Amniotic epithelial cell (primary cell): Measurements from ENCODE around the gene RIN3.

Source experiments
- DNase-seq: peaks from one replicate; pipeline ENCODE4 v3.0.0-alpha.2; 2010; ENCODE audit warnings: low read depth

The RIN3 gene

GRCh38 chr14:92556863-92557543 is 43.4 kb downstream of the RIN3 start:
- no peak for DNase-seq

GRCh38 chr14:92557544-92557912 is 43.9 kb downstream of the RIN3 start:
- no peak for DNase-seq

DNA sequence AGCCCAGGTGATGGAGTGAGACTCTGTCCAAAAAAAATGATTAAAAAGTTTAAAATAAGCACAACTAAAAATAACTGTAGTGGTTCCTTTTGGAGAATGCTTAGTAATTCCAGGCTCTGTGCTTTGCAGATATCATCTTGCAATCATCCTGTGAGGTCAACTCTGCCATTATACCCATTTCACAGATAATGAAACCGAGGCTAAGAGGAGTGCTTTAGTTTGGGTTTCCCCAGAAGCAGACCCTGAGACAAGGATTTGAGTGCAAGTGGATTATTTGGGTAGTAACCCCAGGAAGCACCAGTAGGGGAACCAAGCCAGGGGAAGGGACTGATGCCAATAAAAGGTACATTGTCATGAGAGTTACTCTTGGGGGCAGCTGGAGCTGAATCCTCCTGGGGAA is 44.7 kb downstream of the RIN3 start:
- DNase-seq: no peak

DNA sequence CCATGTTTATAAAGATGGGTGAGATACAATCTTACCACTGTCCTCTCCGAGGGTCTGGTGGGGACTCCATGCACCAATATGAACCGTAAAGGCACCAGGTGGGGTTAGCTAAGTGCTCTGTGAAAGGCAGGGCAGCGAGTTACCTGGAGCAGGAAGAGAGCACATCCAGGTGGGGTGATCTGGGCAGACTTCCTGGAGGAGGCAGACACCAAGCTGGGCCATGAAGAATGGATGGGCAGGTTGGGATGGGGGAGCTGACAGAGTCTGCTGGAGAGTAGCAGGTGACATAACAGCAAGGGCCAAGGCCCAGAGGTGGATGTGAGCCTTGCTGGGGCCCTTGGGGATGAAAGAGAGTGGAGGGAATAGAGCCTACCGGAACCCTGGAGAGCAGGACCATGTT is 45.9 kb downstream of the RIN3 start:
- DNase-seq: no peak

GRCh38 chr14:92560106-92560865 is 46.7 kb downstream of the RIN3 start:
- no peak for DNase-seq

GRCh38 chr14:92561906-92562479 is 48.4 kb downstream of the RIN3 start:
- DNase-seq: no peak

GRCh38 chr14:92563359-92563758 is 49.8 kb downstream of the RIN3 start:
- DNase-seq: no peak

GRCh38 chr14:92563765-92564285 is 50.2 kb downstream of the RIN3 start:
- no peak for DNase-seq

GRCh38 chr14:92564344-92565039 is 50.9 kb downstream of the RIN3 start:
- DNase-seq: no peak

- no peak for DNase-seq
Measured at GRCh38 chr14:92565040-92565717, 51.6 kb downstream of the RIN3 start.

- no peak for DNase-seq
Measured at GRCh38 chr14:92565718-92566115, 52.1 kb downstream of the RIN3 start.

DNA sequence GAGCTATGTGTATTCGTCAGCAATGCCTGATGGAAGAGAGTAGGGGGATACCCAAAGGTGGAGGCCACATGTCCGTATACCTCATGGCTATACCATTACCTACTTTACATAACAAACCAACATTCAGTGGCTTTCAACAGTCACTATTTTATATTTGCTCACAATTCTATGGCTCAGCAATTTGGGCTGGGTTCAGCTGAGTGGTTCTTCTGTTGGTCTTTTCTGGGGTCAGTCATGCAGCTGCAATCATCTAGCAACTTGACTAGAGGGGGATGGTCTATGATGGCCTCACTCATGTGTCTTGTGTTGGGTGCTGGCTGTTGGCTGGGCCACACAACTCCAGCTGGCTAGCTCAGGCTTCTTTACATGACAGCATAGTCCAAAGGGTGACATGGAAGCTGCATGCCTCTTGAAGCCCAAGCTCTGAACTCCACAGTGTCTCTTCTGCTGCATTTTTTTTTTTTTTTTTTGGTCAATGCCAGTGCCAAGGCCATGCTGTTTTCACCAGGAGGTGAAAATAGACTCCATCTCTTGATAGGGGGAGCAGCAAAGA is 53.7 kb downstream of the RIN3 start:
- DNase-seq: no peak

DNA sequence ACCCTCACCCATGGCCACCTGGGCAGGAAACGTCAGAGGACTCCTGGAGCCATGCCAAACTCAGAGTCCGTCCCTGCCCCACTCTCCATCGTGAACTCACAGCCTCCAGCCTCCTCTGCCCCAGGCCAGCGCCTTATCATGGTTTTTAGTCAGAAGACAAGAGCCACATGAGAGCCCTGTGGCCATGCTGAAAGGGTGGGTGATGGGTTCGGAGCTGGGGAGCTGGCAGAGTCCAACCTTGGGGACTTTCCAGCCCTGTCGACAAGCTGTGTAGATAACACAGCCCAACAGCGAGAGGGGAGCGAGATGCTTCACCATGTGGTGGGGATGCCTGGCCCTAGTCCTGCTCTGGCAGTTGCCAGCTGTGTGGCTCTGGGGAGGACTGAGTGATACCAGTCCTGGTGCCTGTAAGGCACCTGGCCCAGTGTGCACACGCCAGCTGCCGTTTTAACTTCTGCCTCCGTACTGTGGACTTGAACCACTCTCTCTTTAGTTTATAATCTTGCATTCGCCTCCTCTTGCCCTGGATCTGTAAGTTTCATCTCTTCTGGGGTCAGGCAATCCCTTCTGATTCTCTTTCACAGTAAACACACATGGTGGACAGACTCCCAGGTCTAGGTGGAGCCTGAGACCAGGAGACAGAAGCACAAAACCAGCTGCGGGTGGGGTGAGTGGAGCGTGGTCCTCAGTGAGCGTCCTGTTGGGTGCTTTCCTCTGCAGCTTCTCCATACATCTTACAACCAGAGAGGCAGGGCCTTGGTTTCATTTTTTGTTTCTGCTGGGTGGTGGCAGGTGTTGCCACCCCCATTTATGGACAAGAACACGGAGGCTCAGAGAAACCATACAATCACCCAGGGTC is 55.3 kb downstream of the RIN3 start:
- no peak for DNase-seq

GRCh38 chr14:92570674-92571262 is 57.2 kb downstream of the RIN3 start:
- no peak for DNase-seq

- DNase-seq: no peak
Measured at GRCh38 chr14:92572050-92572449, 58.5 kb downstream of the RIN3 start.

GRCh38 chr14:92573761-92574498 is 60.3 kb downstream of the RIN3 start:
- no peak for DNase-seq

GRCh38 chr14:92575061-92575747 is 61.6 kb downstream of the RIN3 start:
- no peak for DNase-seq

DNA sequence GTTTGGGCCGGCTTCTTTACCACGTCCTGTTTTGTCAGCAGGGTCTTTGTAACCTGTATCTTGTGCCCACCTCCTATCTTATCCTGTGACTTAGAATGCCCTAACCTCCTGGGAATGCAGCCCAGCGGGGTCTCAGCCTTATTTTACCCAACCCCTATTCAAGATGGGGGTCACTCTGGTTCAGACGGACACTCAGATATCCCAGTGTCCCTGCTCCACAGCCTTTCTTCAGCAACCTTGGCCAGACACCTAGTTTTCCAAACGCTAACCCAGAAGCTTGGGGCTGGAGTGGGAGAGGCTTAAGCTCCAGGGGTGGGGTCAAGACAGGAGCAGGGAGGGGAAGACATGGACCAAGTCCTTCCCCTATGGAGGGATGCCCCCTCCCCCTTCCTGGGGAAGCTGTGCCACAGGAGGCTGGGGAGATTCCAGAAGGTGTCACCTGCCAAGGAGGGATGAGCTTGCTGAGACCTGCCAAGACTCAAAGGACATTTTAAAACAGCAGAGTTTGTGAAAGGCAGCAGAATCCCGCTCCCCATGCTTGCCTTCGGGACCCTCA is 62.2 kb downstream of the RIN3 start:
- no peak for DNase-seq

DNA sequence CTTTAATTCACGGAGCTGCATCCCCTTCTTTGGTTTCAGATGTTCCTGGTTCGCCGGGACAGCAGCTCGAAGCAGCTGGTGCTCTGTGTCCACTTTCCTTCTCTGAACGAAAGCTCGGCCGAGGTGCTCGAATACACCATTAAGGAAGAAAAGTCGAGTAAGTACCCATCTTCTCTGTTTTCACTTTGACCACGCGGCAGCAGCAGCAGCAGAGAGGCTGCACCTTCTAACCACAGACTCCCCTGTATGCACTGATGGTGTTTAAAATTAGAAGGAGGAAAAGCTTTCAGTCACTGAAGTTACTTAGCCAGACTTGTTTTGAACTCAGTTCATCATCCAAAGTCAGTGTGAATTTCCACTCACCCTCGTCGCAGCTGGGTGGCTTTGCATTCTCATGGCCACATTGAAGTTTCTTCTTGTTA is 63.8 kb downstream of the RIN3 start:
- DNase-seq: no peak
